ENCODE results near the gene FRMD4A.

Gene FRMD4A

DNA sequence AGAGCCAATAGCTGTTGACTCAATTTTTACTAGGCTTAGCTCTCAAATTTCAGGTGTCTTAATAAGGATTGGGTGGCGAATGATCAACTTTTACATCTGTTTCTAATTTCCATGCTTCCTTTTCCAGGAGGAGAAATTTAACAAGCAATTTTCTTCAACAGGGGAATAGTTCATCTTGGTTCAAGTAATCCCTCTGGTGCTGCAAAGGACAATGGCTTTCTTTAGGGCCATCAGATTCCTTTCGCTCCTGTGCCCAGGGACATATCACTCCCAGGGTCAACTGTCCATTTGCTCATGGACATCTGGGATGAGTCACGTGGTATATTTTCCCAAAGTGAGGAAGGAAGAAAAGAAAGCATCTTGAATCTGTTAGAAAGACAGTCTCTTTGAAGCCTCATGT is 313.3 kb downstream of the FRMD4A start:
- no peak for TF ChIP-seq TAF1 (IDR thresholded peaks at IDR 0.05; ENCODE audit: low read depth)
- no peak for TF ChIP-seq CEBPB (IDR thresholded peaks at IDR 0.05)
- TF ChIP-seq RAD21 (IDR thresholded peaks at IDR 0.05; ENCODE audit: low read depth): no peak
- no peak for TF ChIP-seq NFIC (IDR thresholded peaks at IDR 0.05)
- TF ChIP-seq TEAD4 (IDR thresholded peaks at IDR 0.05): no peak
- TF ChIP-seq YY1 (IDR thresholded peaks at IDR 0.05; ENCODE audit: low read depth): no peak
- TF ChIP-seq, protein P1, sequence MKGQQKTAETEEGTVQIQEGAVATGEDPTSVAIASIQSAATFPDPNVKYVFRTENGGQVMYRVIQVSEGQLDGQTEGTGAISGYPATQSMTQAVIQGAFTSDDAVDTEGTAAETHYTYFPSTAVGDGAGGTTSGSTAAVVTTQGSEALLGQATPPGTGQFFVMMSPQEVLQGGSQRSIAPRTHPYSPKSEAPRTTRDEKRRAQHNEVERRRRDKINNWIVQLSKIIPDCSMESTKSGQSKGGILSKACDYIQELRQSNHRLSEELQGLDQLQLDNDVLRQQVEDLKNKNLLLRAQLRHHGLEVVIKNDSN (IDR thresholded peaks at IDR 0.05): no peak
- TF ChIP-seq EP300 (IDR thresholded peaks at IDR 0.05; ENCODE audit: borderline replicate concordance): no peak
- no peak for TF ChIP-seq EGR1 (IDR thresholded peaks at IDR 0.05)
- TF ChIP-seq, protein P2, sequence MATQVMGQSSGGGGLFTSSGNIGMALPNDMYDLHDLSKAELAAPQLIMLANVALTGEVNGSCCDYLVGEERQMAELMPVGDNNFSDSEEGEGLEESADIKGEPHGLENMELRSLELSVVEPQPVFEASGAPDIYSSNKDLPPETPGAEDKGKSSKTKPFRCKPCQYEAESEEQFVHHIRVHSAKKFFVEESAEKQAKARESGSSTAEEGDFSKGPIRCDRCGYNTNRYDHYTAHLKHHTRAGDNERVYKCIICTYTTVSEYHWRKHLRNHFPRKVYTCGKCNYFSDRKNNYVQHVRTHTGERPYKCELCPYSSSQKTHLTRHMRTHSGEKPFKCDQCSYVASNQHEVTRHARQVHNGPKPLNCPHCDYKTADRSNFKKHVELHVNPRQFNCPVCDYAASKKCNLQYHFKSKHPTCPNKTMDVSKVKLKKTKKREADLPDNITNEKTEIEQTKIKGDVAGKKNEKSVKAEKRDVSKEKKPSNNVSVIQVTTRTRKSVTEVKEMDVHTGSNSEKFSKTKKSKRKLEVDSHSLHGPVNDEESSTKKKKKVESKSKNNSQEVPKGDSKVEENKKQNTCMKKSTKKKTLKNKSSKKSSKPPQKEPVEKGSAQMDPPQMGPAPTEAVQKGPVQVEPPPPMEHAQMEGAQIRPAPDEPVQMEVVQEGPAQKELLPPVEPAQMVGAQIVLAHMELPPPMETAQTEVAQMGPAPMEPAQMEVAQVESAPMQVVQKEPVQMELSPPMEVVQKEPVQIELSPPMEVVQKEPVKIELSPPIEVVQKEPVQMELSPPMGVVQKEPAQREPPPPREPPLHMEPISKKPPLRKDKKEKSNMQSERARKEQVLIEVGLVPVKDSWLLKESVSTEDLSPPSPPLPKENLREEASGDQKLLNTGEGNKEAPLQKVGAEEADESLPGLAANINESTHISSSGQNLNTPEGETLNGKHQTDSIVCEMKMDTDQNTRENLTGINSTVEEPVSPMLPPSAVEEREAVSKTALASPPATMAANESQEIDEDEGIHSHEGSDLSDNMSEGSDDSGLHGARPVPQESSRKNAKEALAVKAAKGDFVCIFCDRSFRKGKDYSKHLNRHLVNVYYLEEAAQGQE (IDR thresholded peaks at IDR 0.05; ENCODE audit: low read depth): no peak
- TF ChIP-seq CREB1 (IDR thresholded peaks at IDR 0.05; ENCODE audit: low read depth): no peak
- TF ChIP-seq, protein P3, sequence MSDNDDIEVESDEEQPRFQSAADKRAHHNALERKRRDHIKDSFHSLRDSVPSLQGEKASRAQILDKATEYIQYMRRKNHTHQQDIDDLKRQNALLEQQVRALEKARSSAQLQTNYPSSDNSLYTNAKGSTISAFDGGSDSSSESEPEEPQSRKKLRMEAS (IDR thresholded peaks at IDR 0.05): no peak
- TF ChIP-seq TCF12 (IDR thresholded peaks at IDR 0.05; ENCODE audit: low read depth): no peak
- TF ChIP-seq ZBTB7A (IDR thresholded peaks at IDR 0.05; ENCODE audit: low read depth): no peak
- no peak for TF ChIP-seq FOXM1 (IDR thresholded peaks at IDR 0.05; ENCODE audit: borderline replicate concordance, low read depth)

DNA sequence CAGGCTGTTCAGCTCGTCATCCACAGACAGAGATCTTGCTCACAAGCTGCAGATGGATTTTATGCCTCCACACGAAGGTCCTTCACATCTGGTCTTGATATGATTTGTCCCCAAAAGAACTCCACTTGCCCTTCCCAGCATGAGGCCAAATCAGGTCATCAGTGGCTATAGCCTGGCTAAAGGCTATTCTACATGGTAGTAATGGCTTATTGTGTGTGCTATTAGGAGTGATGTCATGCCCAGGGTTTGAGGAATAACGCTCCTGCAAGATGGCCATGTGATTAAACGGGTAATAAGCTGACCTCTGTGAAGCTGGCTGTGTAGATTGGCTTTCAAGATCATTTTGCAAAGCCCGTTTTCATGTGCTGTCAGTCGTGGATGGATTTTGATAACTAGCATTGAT is 313.8 kb downstream of the FRMD4A start:
- TF ChIP-seq YY1 (IDR thresholded peaks at IDR 0.05; ENCODE audit: low read depth) (no peak), TAF1 (IDR thresholded peaks at IDR 0.05; ENCODE audit: low read depth) (no peak), NFIC (IDR thresholded peaks at IDR 0.05) (no peak), EGR1 (IDR thresholded peaks at IDR 0.05) (no peak), ZBTB7A (IDR thresholded peaks at IDR 0.05; ENCODE audit: low read depth) (no peak), CREB1 (IDR thresholded peaks at IDR 0.05; ENCODE audit: low read depth) (no peak), CEBPB (IDR thresholded peaks at IDR 0.05) (no peak), FOXM1 (IDR thresholded peaks at IDR 0.05; ENCODE audit: borderline replicate concordance, low read depth) (no peak), TCF12 (IDR thresholded peaks at IDR 0.05; ENCODE audit: low read depth) (no peak), EP300 (IDR thresholded peaks at IDR 0.05; ENCODE audit: borderline replicate concordance) (no peak), TEAD4 (IDR thresholded peaks at IDR 0.05) (no peak), RAD21 (IDR thresholded peaks at IDR 0.05; ENCODE audit: low read depth) (no peak)
- TF ChIP-seq, protein P1 (IDR thresholded peaks at IDR 0.05): no peak
- TF ChIP-seq, protein P3 (IDR thresholded peaks at IDR 0.05): no peak
- TF ChIP-seq, protein P2 (IDR thresholded peaks at IDR 0.05; ENCODE audit: low read depth): no peak

DNA sequence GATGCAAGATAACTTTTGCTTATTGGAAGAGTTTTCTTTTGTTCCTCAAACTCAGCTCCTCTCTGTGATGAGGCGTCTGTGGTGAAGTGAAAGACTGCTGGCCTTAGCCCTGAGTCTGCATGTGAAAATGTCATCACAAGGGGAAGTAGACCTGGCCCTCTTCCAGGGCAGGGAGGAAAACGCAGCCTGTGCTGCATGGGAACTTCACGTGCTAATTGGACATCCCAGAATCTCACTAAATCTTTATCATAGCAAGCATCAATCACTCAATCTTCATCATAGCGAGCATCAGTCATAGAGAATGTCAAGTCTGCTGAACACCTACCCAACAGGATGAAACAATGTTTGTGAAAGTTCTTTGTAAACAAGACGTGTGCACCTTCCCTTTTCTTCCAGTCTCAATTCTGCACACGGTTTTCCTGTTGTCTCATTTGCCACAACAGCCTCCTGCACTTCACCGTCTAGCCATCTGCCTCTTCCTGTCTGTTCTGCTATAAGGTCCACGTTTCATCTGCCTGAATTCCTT is 314.6 kb downstream of the FRMD4A start:
- TF ChIP-seq CREB1 (IDR thresholded peaks at IDR 0.05; ENCODE audit: low read depth) (no peak), TEAD4 (IDR thresholded peaks at IDR 0.05) (no peak), ZBTB7A (IDR thresholded peaks at IDR 0.05; ENCODE audit: low read depth) (no peak)
- TF ChIP-seq, protein P2 (IDR thresholded peaks at IDR 0.05; ENCODE audit: low read depth): no peak

DNA sequence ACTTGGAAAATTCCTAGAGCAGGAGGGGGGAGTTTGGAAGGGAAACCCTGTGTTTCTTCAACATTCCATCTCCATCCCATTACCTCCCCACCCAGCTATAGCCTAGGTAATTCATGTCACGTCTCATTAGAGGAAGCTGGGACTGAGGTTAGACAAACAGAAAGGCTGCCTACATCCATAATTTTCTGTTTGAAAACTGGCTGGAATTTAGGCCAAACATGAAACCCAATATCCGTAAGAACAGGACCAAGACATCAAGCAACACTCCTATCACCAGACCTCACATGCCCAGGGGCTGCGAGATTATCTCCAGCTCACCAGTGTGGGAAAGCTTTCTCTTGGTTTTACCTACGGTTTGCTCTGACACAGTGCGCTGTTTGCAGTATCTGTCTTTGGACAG is 316.3 kb downstream of the FRMD4A start:
- TF ChIP-seq EGR1 (IDR thresholded peaks at IDR 0.05) (no peak), EP300 (IDR thresholded peaks at IDR 0.05; ENCODE audit: borderline replicate concordance) (no peak), CREB1 (IDR thresholded peaks at IDR 0.05; ENCODE audit: low read depth) (no peak), ZBTB7A (IDR thresholded peaks at IDR 0.05; ENCODE audit: low read depth) (no peak)

Measured in Ishikawa (cell line).